Measurements from ENCODE around the gene NLRC3. TPM values are rescaled to one million over a fixed set of nuclear protein-coding genes. Genes with fewer than 3 reads are reported as not detected.

The NLRC3 gene
- polyA plus RNA-seq, 1 of the 3 experiments (the other 2 are of a cell fraction): not detected

DNA sequence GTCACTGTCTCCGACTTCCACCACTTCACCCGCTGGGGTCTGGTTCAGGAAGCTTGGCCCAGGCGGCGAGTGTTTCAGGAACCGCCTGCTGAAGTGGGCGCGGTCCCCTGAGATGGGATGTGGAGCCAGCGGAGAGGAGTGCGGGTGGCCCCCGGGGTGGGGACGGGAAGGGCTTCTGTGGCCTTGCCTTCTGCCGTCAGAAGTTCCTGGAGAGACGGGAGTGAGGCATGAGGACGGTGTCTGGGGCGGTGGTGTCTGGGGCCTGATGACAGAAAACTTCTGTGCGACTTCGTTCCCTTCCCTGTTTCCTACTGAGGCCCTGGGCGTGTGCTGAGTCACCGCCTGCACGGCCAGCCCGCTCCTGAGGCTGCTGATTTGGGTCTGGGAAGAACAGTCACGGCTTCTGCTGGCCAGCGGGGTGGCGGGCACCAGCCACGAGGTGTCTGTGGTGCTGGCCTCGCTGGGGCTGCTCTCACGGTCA lies 12.3 kb upstream of the NLRC3 start:
- ChIA-PET POLR2A (no interaction called here), CTCF (no interaction called here)
- Histone ChIP-seq H3K9ac (no peak overlapping the region), H3K4me1 (ENCODE audit: control insufficient read depth in 1 of 2, insufficient read depth in 2 of 2, low read depth in 1 of 2, low read length in 1 of 2) (no peaks in the 10 kb centered on the region), H3K27ac (ENCODE audit: low read depth in 2 of 2, low read length in 1 of 2) (no peak overlapping the region), H2AFZ (ENCODE audit: low read depth) (no peak overlapping the region), H3F3A (replicated peaks; ENCODE audit: insufficient read depth) (no peaks in the 10 kb centered on the region), H4K20me1 (ENCODE audit: insufficient read depth) (no peaks in the 10 kb centered on the region), H3K36me3 (replicated peaks in 1 of 2; ENCODE audit: control insufficient read depth in 1 of 2, insufficient read depth in 2 of 2, low read length in 1 of 2) (peaks cover 0 to 2% of the 10 kb centered on the region in 2 experiments), H3K9me3 (no peaks in the 10 kb centered on the region), H3K9me2 (no peaks in the 10 kb centered on the region), H3K4me3 (ENCODE audit: low read depth in 2 of 2, low read length in 1 of 2) (no peak overlapping the region), H3K27me3 (ENCODE audit: insufficient read depth) (no peaks in the 10 kb centered on the region), H3K79me2 (ENCODE audit: insufficient read depth) (no peaks in the 10 kb centered on the region), H3K4me2 (no peak overlapping the region)
- TF ChIP-seq MXI1 (IDR thresholded peaks at IDR 0.05; ENCODE audit: low read depth, low read length): no peak
- no peak for TF ChIP-seq RXRA (IDR thresholded peaks at IDR 0.05; ENCODE audit: borderline replicate concordance, low read depth)
- TF ChIP-seq, protein P1, sequence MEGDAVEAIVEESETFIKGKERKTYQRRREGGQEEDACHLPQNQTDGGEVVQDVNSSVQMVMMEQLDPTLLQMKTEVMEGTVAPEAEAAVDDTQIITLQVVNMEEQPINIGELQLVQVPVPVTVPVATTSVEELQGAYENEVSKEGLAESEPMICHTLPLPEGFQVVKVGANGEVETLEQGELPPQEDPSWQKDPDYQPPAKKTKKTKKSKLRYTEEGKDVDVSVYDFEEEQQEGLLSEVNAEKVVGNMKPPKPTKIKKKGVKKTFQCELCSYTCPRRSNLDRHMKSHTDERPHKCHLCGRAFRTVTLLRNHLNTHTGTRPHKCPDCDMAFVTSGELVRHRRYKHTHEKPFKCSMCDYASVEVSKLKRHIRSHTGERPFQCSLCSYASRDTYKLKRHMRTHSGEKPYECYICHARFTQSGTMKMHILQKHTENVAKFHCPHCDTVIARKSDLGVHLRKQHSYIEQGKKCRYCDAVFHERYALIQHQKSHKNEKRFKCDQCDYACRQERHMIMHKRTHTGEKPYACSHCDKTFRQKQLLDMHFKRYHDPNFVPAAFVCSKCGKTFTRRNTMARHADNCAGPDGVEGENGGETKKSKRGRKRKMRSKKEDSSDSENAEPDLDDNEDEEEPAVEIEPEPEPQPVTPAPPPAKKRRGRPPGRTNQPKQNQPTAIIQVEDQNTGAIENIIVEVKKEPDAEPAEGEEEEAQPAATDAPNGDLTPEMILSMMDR (IDR thresholded peaks at IDR 0.05): no peak
- DNase-seq: no peak
- 91% methylated on average over 17 of the region's 27 CpGs for WGBS (ENCODE audit: low lambda C conversion rate)

DNA sequence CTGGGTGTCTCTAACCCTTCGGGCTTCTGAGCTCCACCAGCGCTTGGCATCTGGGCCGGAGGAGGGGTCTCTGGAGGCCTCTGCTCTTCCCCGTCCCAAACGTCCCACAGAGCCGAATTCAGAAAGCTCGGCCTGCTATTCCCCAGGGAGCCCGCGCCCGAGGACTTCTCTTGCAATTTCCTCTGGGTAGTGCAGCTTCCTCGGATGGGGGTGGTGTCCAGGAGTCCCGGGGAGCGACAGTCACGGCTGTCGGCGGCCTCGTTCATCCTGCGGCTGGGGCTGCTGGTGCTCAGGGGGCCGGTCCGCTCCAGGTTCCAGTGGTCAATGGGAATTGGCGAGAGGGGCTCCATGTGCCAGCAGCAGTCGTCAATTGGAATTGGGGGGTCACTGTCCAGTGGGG lies 11.8 kb upstream of the NLRC3 start:
- no peak overlapping the region for H3K27ac ChIP-seq (ENCODE audit: low read depth in 2 of 2, low read length in 1 of 2)
- no peaks in the 10 kb centered on the region for H3K9me3 ChIP-seq
- no peaks in the 10 kb centered on the region for H3F3A ChIP-seq (replicated peaks; ENCODE audit: insufficient read depth)
- TF ChIP-seq GABPA (IDR thresholded peaks at IDR 0.05; ENCODE audit: low read depth) (no peak), TAF1 (IDR thresholded peaks at IDR 0.05; ENCODE audit: borderline replicate concordance, low read depth, low read length) (no peak), POLR2AphosphoS5 (IDR thresholded peaks at IDR 0.05; ENCODE audit: low read depth, low read length) (no peak), RCOR1 (IDR thresholded peaks at IDR 0.05; ENCODE audit: low read length) (no peak)
- TF ChIP-seq, protein P1 (IDR thresholded peaks at IDR 0.05): no peak
- TF ChIP-seq, protein P2, sequence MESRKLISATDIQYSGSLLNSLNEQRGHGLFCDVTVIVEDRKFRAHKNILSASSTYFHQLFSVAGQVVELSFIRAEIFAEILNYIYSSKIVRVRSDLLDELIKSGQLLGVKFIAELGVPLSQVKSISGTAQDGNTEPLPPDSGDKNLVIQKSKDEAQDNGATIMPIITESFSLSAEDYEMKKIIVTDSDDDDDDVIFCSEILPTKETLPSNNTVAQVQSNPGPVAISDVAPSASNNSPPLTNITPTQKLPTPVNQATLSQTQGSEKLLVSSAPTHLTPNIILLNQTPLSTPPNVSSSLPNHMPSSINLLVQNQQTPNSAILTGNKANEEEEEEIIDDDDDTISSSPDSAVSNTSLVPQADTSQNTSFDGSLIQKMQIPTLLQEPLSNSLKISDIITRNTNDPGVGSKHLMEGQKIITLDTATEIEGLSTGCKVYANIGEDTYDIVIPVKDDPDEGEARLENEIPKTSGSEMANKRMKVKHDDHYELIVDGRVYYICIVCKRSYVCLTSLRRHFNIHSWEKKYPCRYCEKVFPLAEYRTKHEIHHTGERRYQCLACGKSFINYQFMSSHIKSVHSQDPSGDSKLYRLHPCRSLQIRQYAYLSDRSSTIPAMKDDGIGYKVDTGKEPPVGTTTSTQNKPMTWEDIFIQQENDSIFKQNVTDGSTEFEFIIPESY (IDR thresholded peaks at IDR 0.05; ENCODE audit: borderline replicate concordance, low read depth): no peak
- CTCF ChIA-PET: no interaction called here
- no peak overlapping the region for H2AFZ ChIP-seq (ENCODE audit: low read depth)
- no peak for DNase-seq
- H3K9ac ChIP-seq: no peak overlapping the region
- H3K9me2 ChIP-seq: no peaks in the 10 kb centered on the region
- H3K4me3 ChIP-seq (ENCODE audit: low read depth in 2 of 2, low read length in 1 of 2): no peak overlapping the region
- 98% methylated on average over 22 of the region's 22 CpGs for WGBS (ENCODE audit: low lambda C conversion rate)
- peaks cover 0 to 2% of the 10 kb centered on the region in 2 experiments for H3K36me3 ChIP-seq (replicated peaks in 1 of 2; ENCODE audit: control insufficient read depth in 1 of 2, insufficient read depth in 2 of 2, low read length in 1 of 2)
- H3K27me3 ChIP-seq (ENCODE audit: insufficient read depth): no peaks in the 10 kb centered on the region
- H3K79me2 ChIP-seq (ENCODE audit: insufficient read depth): no peaks in the 10 kb centered on the region
- H4K20me1 ChIP-seq (ENCODE audit: insufficient read depth): no peaks in the 10 kb centered on the region
- H3K4me1 ChIP-seq (ENCODE audit: control insufficient read depth in 1 of 2, insufficient read depth in 2 of 2, low read depth in 1 of 2, low read length in 1 of 2): no peaks in the 10 kb centered on the region
- no peak overlapping the region for H3K4me2 ChIP-seq
- POLR2A ChIA-PET: no interaction called here
